IPS DF 6.9 (cell line): ENCODE measurements around the gene LRRC47.

ENCODE experiments used
- DNase-seq: peaks from one replicate; pipeline ENCODE4 v3.0.0-alpha.2; 2013; ENCODE audit warnings: low read depth, low spot score
- H3K27ac ChIP-seq: one replicate; pipeline ENCODE4 v1.5.1; 2013; ENCODE audit warnings: low read length, control low read depth
- H3K27me3 ChIP-seq: 2 replicates; pipeline ENCODE4 v1.6.1; 2013; ENCODE audit warnings: mild to moderate bottlenecking, low read length; ENCODE audit not compliant: control insufficient read depth, insufficient read depth
- H3K36me3 ChIP-seq: 2 replicates; pipeline ENCODE4 v1.6.1; 2013; ENCODE audit warnings: low read length; ENCODE audit not compliant: control insufficient read depth, insufficient read depth
- H3K4me1 ChIP-seq: 2 replicates; pipeline ENCODE4 v1.6.1; 2013; ENCODE audit warnings: low read length; ENCODE audit not compliant: control insufficient read depth, insufficient read depth
- H3K4me3 ChIP-seq: 2 replicates; pipeline ENCODE4 v1.5.1; 2013; ENCODE audit warnings: mild to moderate bottlenecking, low read length
- H3K9me3 ChIP-seq: 2 replicates; pipeline ENCODE4 v1.6.1; 2013; ENCODE audit warnings: low read length, inconsistent platforms; ENCODE audit not compliant: control insufficient read depth, insufficient read depth
- WGBS: extraction: QIAGEN DNeasy Blood & Tissue Kit; methylation state at CpG from one replicate; pipeline ENCODE4 v1.1.7; 2013; ENCODE audit warnings: mixed read lengths, missing lambda C conversion rate; ENCODE audit not compliant: insufficient read length, insufficient coverage; 5-methylcytosine and 5-hydroxymethylcytosine counted together

Gene LRRC47

DNA sequence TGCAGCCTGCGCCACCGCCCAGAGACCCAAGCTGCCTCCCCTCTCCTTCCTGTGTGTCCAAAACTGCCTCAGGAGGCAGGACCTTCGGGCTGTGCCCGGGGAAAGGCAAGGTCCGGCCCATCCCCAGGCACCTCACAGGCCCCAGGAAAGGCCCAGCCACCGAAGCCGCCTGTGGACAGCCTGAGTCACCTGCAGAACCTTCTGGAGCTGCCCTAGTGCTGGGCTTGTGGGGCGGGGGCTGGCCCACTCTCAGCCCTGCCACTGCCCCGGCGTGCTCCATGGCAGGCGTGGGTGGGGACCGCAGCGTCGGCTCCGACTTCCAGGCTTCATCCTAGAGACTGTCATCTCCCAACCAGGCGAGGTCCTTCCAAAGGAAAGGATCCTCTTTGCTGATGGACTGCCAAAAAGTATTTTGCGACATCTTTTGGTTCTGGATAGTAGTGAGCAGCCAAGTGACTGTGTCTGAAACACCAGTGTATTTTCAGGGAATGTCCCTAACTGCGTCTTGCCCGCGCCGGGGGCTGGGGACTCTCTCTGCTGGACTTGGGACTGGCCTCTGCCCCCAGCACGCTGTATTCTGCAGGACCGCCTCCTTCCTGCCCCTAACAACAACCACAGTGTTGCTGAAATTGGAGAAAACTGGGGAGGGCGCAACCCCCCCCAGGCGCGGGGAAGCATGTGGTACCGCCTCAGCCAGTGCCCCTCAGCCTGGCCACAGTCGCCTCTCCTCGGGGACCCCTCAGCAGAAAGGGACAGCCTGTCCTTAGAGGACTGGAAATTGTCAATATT, 63.0 kb downstream of the LRRC47 start:
- Histone ChIP-seq H3K27me3 (no peaks in the 10 kb centered on the region), H3K9me3 (no peaks in the 10 kb centered on the region), H3K36me3 (peaks cover 7% of the 10 kb centered on the region; the same call in 1 of the 2 replicates), H3K4me1 (peaks cover 6% of the 10 kb centered on the region; the same call in 1 of the 2 replicates), H3K27ac (no peak overlapping the region), H3K4me3 (peak overlapping the region; percentile 8; the same call in 1 of the 2 replicates)
- WGBS, result no CpG with 5 or more reads among the region's 29 CpGs
- no peak for DNase-seq

DNA sequence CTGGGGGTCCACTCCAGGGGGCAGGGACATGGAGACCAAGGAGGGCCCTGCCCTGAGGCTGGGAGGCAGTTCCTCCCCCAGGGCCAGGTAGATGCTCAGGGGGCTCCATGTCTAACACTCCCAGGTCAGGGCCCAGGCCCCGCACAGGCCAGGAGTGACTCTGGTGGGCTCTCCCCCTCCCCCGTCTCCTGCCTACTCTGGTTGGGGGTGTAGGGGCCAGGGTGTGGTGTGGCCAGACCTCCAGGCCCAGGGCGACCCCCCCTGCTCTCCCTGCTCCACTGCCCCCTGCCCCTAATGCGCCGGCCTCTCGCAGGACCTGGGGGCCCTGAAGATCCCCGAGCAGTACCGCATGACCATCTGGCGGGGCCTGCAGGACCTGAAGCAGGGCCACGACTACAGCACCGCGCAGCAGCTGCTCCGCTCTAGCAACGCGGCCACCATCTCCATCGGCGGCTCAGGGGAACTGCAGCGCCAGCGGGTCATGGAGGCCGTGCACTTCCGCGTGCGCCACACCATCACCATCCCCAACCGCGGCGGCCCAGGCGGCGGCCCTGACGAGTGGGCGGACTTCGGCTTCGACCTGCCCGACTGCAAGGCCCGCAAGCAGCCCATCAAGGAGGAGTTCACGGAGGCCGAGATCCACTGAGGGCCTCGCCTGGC, 63.7 kb downstream of the LRRC47 start:
- no CpG with 5 or more reads among the region's 37 CpGs for WGBS
- H3K9me3 ChIP-seq, result no peaks in the 10 kb centered on the region

DNA sequence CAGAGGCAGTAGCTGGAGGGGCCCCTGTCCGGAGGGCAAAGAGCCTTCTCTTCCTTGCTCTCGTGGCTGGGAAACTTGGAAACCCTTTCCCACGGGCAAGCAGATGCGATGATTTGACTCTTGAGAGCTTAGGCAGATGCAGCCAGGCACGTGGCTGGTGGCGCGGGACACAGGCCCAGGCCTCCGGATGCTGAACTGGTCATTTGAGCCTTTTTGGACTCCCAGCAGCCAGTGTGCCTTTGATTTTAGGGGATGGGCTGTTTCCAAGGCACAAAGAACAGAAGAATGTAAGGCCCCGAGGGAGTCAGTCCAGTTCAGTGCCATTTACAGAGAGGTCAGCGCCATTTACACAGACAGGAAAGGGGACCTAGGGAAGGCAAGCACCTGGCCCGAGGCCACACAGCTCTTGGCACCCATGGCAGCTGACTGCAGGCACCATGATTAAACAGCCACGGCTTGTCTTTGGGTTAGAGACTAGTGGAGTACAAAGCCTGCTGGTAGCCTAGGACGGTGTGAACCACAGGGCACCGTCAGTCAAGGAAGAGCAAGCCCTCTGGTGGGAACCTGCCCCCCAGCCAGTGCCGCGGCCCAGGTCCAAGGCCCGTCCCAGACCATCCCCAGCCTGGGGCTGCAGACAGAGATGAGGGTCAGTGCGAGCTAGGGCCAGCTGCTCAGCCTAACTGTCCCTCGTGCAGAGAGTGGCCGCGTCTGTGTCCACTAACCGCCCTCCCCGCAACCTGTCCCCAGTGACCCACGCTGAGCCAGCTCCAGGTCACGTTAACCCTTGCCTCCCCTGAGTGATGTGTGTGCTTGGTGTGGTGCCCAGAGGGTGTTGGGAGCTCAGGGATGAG, 64.5 kb downstream of the LRRC47 start:
- H3K4me1 ChIP-seq, result peaks cover 6% of the 10 kb centered on the region; the same call in 1 of the 2 replicates
- WGBS, result no CpG with 5 or more reads among the region's 25 CpGs
- peaks cover 3% of the 10 kb centered on the region; the same call in 1 of the 2 replicates for H3K36me3 ChIP-seq
- H3K9me3 ChIP-seq, result no peaks in the 10 kb centered on the region
- H3K4me3 ChIP-seq, result no peak overlapping the region
- DNase-seq, result no peak
- H3K27me3 ChIP-seq, result no peaks in the 10 kb centered on the region
- H3K27ac ChIP-seq, result no peak overlapping the region

More for the DNA sequence above, 63.7 kb downstream of the LRRC47 start:
- peaks cover 6% of the 10 kb centered on the region; the same call in 1 of the 2 replicates for H3K4me1 ChIP-seq
- DNase-seq, result no peak
- peak overlapping the region; percentile 8; the same call in 1 of the 2 replicates for H3K4me3 ChIP-seq
- H3K27me3 ChIP-seq, result no peaks in the 10 kb centered on the region
- H3K36me3 ChIP-seq, result peaks cover 3% of the 10 kb centered on the region; the same call in 1 of the 2 replicates
- H3K27ac ChIP-seq, result no peak overlapping the region

DNA sequence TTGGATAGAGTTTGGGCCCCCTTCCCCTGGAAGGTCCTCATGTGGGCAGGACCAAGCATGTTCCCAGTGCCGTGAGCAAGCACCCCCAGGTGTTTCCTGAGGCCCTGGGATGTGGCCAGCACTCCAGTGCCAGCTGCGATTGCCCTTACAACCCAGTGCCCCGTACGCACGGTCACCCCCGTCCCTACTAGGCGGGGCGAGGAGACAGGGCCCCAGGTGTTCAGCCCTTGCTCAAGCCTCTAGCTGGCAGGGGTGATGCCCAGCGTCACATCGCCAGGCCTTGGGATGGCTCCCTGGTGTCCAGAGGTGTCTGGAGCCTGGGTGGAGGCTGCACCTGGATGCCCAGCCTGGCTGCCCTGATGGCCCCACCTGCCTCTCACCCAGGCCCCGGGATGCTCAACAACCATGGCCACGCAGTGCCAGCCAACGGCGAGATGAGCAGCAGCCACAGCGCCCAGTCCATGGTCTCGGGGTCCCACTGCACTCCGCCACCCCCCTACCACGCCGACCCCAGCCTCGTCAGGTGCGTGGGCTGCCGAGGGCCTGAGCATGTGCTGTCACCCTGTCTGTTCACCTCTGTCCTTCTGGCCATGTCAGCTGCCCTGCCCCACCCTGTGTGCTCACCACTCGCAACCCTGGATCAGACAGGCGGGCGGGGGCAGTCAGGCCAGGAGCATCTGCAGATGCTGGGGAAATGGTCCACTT, 65.6 kb downstream of the LRRC47 start:
- Histone ChIP-seq H3K36me3 (no peaks in the 10 kb centered on the region; the same call in 1 of the 2 replicates), H3K27ac (no peak overlapping the region), H3K4me3 (no peak overlapping the region), H3K9me3 (no peaks in the 10 kb centered on the region), H3K27me3 (no peaks in the 10 kb centered on the region), H3K4me1 (peaks cover 6% of the 10 kb centered on the region; the same call in 1 of the 2 replicates)
- DNase-seq, result no peak
- no CpG with 5 or more reads among the region's 25 CpGs for WGBS

DNA sequence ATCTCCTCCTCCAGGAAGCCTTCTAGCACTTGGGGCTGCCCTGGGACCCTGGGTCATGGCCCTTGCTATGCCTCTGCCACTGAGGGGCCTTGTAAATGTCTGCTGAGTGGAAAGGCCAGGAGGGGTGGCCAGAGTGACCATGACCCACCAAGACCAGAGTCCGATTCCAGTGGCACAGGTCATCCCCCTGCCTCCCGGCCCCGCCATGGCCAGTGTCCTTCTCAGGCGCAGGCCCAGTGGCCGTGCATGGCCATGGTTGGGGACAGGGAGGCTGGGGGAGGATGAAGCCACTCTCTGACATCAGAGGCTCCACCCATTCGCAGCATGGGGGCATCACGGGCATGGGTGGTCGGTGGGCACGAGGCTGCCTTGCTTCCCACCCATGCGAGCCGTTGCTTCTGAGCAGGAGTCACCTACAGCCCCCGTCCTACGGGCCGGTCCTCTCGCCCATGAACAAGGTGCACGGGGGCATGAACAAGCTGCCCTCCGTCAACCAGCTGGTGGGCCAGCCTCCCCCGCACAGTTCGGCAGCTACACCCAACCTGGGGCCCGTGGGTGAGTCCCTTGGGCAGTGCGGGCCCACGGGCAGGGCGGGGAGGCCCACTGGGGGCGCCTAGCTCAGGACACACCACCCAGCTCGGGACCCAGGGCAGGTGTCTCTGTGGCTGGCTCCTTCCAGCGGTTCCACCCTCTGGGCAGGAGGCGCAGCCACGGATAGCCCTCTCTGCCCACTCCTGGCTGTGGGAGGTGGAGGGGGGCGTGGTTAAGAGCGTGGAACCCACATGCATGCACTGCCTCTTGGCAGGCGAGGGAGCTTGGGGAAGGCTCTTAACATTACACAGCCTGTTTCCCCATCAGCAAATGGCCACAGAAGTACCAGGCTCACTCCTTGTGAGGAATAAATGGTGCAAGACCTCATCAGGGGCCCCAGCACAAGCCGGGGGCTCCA, 66.4 kb downstream of the LRRC47 start:
- Histone ChIP-seq H3K4me3 (no peak overlapping the region), H3K27me3 (no peaks in the 10 kb centered on the region), H3K36me3 (no peaks in the 10 kb centered on the region; the same call in 1 of the 2 replicates), H3K4me1 (peaks cover 6% of the 10 kb centered on the region; the same call in 1 of the 2 replicates), H3K9me3 (no peaks in the 10 kb centered on the region), H3K27ac (no peak overlapping the region)
- DNase-seq, result no peak
- no CpG with 5 or more reads among the region's 32 CpGs for WGBS
